Mesodermal cell (in vitro differentiated cells): ENCODE data around the gene SRA1.
A peak's percentile ranks its signal among the peaks of the same experiment; 100 is the strongest.

Experiments
- H3K27ac ChIP-seq: 2 replicates; pipeline ENCODE4 v1.7.0; 2013; ENCODE audit warnings: mild to moderate bottlenecking, low read depth, low read length, moderate library complexity; ENCODE audit not compliant: severe bottlenecking
- H3K36me3 ChIP-seq: 2 replicates; pipeline ENCODE4 v1.7.1; 2013; ENCODE audit warnings: mild to moderate bottlenecking, low read length, moderate library complexity; ENCODE audit not compliant: control insufficient read depth, insufficient read depth
- H3K4me1 ChIP-seq: one replicate; pipeline ENCODE4 v1.7.1; 2013; ENCODE audit warnings: mild to moderate bottlenecking, low read length; ENCODE audit not compliant: insufficient read depth, control insufficient read depth, poor library complexity, severe bottlenecking
- H3K4me3 ChIP-seq: 2 replicates; pipeline ENCODE4 v1.7.0; 2013; ENCODE audit warnings: low read length, control low read depth, mild to moderate bottlenecking; ENCODE audit not compliant: insufficient read depth, poor library complexity, severe bottlenecking; ENCODE audit errors: extremely low read depth
- H3K9me3 ChIP-seq: 2 replicates; pipeline ENCODE4 v1.7.1; 2013; ENCODE audit warnings: mild to moderate bottlenecking, low read length, moderate library complexity; ENCODE audit not compliant: control insufficient read depth
- WGBS, 2 experiments: methylation state at CpG; one replicate each; pipeline ENCODE4 v1.1.5; 2013; ENCODE audit warnings: missing lambda C conversion rate in 2 of 2; ENCODE audit not compliant: insufficient coverage in 2 of 2; 5-methylcytosine and 5-hydroxymethylcytosine counted together

The SRA1 gene

GRCh38 chr5:140550147-140551079 is 6.9 kb downstream of the SRA1 start:
- Histone ChIP-seq H3K9me3 (no peaks in the 10 kb centered on the region), H3K4me3 (no peak overlapping the region), H3K4me1 (peaks cover 26% of the 10 kb centered on the region), H3K36me3 (peaks cover 65% of the 10 kb centered on the region), H3K27ac (no peak overlapping the region)
- 98 to 99% methylated on average over 4 to 8 of the region's 11 CpGs for WGBS, 2 experiments

GRCh38 chr5:140549237-140550144 is 7.8 kb downstream of the SRA1 start:
- WGBS, 2 experiments: 100% methylated on average over 1 to 2 of the region's 3 CpGs
- Histone ChIP-seq H3K4me1 (peaks cover 22% of the 10 kb centered on the region), H3K27ac (no peak overlapping the region), H3K4me3 (no peak overlapping the region), H3K36me3 (peaks cover 66% of the 10 kb centered on the region), H3K9me3 (no peaks in the 10 kb centered on the region)

- peaks cover 66% of the 10 kb centered on the region for H3K36me3 ChIP-seq
- no peak overlapping the region for H3K27ac ChIP-seq
- WGBS, 2 experiments: 95 to 99% methylated on average over 5 to 7 of the region's 7 CpGs
- H3K9me3 ChIP-seq: no peaks in the 10 kb centered on the region
- H3K4me3 ChIP-seq: no peak overlapping the region
- peaks cover 20% of the 10 kb centered on the region for H3K4me1 ChIP-seq
Measured at GRCh38 chr5:140548791-140549190, 8.5 kb downstream of the SRA1 start.

GRCh38 chr5:140548300-140548688 is 9.0 kb downstream of the SRA1 start:
- 49 to 75% methylated on average over 2 to 5 of the region's 5 CpGs for WGBS, 2 experiments
- H3K4me3 ChIP-seq: peak overlapping the region; percentile 36
- peaks cover 20% of the 10 kb centered on the region for H3K4me1 ChIP-seq
- H3K27ac ChIP-seq: peak overlapping the region; percentile 92
- peaks cover 65% of the 10 kb centered on the region for H3K36me3 ChIP-seq
- no peaks in the 10 kb centered on the region for H3K9me3 ChIP-seq

- H3K4me3 ChIP-seq: peak within 1 kb of the TSS; percentile 36
- H3K27ac ChIP-seq: peak within 1 kb of the TSS; percentile 92
- no peaks in the 10 kb centered on the region for H3K9me3 ChIP-seq
- H3K36me3 ChIP-seq: peaks cover 65% of the 10 kb centered on the region
- peaks cover 18% of the 10 kb centered on the region for H3K4me1 ChIP-seq
- 6 to 7% methylated on average over 43 to 44 of the region's 52 CpGs for WGBS, 2 experiments
Measured at GRCh38 chr5:140547508-140548299, 9.6 kb downstream of the SRA1 start, which contains the start of gene EIF4EBP3. EIF4EBP3 (plus strand) TSS chr5:140547662; CDS start chr5:140547738, 76 bp downstream.

- WGBS, 2 experiments: 59 to 72% methylated on average over 7 to 11 of the region's 13 CpGs
- H3K4me3 ChIP-seq: peak overlapping the region; percentile 36
- peak overlapping the region; percentile 92 for H3K27ac ChIP-seq
- peaks cover 18% of the 10 kb centered on the region for H3K4me1 ChIP-seq
- no peaks in the 10 kb centered on the region for H3K9me3 ChIP-seq
- H3K36me3 ChIP-seq: peaks cover 67% of the 10 kb centered on the region
Measured at GRCh38 chr5:140546851-140547507, 10.3 kb downstream of the SRA1 start.

- peaks cover 67% of the 10 kb centered on the region for H3K36me3 ChIP-seq
- 94 to 100% methylated on average over 5 to 10 of the region's 10 CpGs for WGBS, 2 experiments
Measured at GRCh38 chr5:140545606-140546005, 11.7 kb downstream of the SRA1 start.

GRCh38 chr5:140544986-140545385 is 12.3 kb downstream of the SRA1 start:
- Histone ChIP-seq H3K36me3 (peaks cover 67% of the 10 kb centered on the region), H3K27ac (no peak overlapping the region), H3K4me3 (no peak overlapping the region), H3K4me1 (peaks cover 18% of the 10 kb centered on the region), H3K9me3 (no peaks in the 10 kb centered on the region)
- 93 to 96% methylated on average over 7 of the region's 7 CpGs for WGBS, 2 experiments

More at GRCh38 chr5:140545606-140546005, 11.7 kb downstream of the SRA1 start:
- Histone ChIP-seq H3K27ac (no peak overlapping the region), H3K9me3 (no peaks in the 10 kb centered on the region), H3K4me3 (no peak overlapping the region), H3K4me1 (peaks cover 18% of the 10 kb centered on the region)

- 100% methylated on average over 1 of the region's 5 CpGs; no CpG with 5 or more reads in 1 of the 2 experiments for WGBS, 2 experiments
- H3K4me1 ChIP-seq: peaks cover 15% of the 10 kb centered on the region
- no peaks in the 10 kb centered on the region for H3K9me3 ChIP-seq
- H3K36me3 ChIP-seq: peaks cover 70% of the 10 kb centered on the region
- H3K4me3 ChIP-seq: no peak overlapping the region
- no peak overlapping the region for H3K27ac ChIP-seq
Measured at GRCh38 chr5:140542972-140543371, 14.3 kb downstream of the SRA1 start.
